ACC112 (cell line): Measurements from ENCODE around the gene ATG7.

ENCODE experiments used
- H2AFZ ChIP-seq: fragments of 200-600 bp; sonication (generic); one replicate; pipeline ENCODE4 v1.6.0; 2017; ENCODE audit warnings: antibody characterized with exemption, low read length; ENCODE audit not compliant: unreplicated experiment
- H3K27ac ChIP-seq: fragments of 200-600 bp; sonication (generic); 2 replicates; pipeline ENCODE4 v1.5.1; 2014; ENCODE audit warnings: low read depth, mild to moderate bottlenecking, antibody characterized with exemption, low read length, moderate library complexity
- H3K27me3 ChIP-seq: fragments of 200-600 bp; sonication (generic); 2 replicates; pipeline ENCODE4 v1.6.1; 2014; ENCODE audit warnings: mild to moderate bottlenecking, antibody characterized with exemption, low read length, moderate library complexity, mixed read lengths; ENCODE audit not compliant: insufficient read depth
- H3K36me3 ChIP-seq: fragments of 200-600 bp; sonication (generic); 2 replicates; pipeline ENCODE4 v1.6.1; 2016; ENCODE audit warnings: mild to moderate bottlenecking, antibody characterized with exemption, low read length, moderate library complexity, mixed read lengths; ENCODE audit not compliant: insufficient read depth
- H3K4me1 ChIP-seq: fragments of 200-600 bp; sonication (generic); one replicate; pipeline ENCODE4 v1.6.1; 2016; ENCODE audit warnings: low read length, mixed read lengths; ENCODE audit not compliant: insufficient read depth, unreplicated experiment, control insufficient read depth
- H3K4me3 ChIP-seq: fragments of 200-600 bp; sonication (generic); 2 replicates; pipeline ENCODE4 v1.5.1; 2014; ENCODE audit warnings: mild to moderate bottlenecking, low read depth, low read length
- H3K79me2 ChIP-seq: fragments of 200-600 bp; sonication (generic); one replicate; pipeline ENCODE4 v1.6.0; 2016; ENCODE audit warnings: low read length; ENCODE audit not compliant: control insufficient read depth, unreplicated experiment, insufficient read depth

Gene ATG7, protein sequence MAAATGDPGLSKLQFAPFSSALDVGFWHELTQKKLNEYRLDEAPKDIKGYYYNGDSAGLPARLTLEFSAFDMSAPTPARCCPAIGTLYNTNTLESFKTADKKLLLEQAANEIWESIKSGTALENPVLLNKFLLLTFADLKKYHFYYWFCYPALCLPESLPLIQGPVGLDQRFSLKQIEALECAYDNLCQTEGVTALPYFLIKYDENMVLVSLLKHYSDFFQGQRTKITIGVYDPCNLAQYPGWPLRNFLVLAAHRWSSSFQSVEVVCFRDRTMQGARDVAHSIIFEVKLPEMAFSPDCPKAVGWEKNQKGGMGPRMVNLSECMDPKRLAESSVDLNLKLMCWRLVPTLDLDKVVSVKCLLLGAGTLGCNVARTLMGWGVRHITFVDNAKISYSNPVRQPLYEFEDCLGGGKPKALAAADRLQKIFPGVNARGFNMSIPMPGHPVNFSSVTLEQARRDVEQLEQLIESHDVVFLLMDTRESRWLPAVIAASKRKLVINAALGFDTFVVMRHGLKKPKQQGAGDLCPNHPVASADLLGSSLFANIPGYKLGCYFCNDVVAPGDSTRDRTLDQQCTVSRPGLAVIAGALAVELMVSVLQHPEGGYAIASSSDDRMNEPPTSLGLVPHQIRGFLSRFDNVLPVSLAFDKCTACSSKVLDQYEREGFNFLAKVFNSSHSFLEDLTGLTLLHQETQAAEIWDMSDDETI

DNA sequence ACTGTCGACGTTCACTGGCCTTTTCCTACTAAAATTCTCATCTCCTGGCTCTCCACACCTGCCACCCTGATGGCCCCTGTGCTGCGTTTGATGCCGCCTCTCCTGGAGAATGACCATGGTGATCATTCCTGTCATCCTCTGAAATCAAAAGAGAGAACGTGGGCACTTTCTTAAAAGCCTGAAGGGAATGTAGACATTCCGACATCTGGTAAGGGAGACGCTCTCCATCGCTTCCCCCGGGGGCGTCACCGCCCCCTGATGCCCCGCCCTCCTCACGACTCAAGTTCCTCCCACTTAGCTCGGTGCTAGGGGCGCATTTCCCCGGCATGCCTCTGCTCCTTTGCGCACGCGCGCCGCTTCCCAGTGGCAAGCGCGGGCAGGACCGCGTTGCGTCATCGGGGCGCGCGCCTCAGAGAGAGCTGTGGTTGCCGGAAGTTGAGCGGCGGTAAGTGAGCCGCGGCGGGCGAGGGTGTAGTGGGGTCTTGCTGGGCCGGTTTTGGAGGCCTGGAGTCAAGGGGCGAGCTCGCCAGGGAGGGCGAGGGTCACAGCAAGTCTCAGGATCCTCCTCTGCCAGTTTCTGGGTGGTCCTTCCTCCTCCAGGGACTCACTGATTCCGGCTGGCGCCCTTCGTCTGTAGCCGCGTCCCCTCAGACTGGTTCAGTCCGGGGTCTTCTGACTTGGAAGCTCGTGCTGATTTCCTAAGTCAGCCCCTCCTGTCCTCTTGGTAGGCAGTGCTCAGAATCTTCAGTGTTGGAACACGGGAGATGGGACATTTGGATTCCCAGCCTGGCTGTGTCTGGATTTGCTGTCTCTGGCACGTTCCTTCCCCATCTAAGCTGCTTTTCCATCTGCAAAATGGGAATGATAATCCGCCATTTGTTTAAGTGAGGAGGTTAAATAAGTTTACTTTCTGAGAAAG lies at the start of gene ATG7:
Gene ATG7 (plus strand): TSS at position 412 of the 919 bp plus-strand sequence. CDS start 26,299 bp downstream, outside the sequence.
- Histone ChIP-seq H3K36me3 (peaks cover 5% of the 10 kb centered on the region; the same call in 1 of the 2 replicates), H3K79me2 (peaks cover 49% of the 10 kb centered on the region)

GRCh38 chr3:11224010-11224409 lies 48.2 kb upstream of the ATG7 start:
- no peaks in the 10 kb centered on the region for H3K36me3 ChIP-seq
- H3K79me2 ChIP-seq: peaks cover 41% of the 10 kb centered on the region
- no peak overlapping the region for H3K27ac ChIP-seq
- H3K27me3 ChIP-seq: no peaks in the 10 kb centered on the region
- no peak overlapping the region for H2AFZ ChIP-seq
- H3K4me1 ChIP-seq: peaks cover 17% of the 10 kb centered on the region
- H3K4me3 ChIP-seq: no peak overlapping the region

More for the DNA sequence above, at the start of gene ATG7:
- Histone ChIP-seq H3K27me3 (no peaks in the 10 kb centered on the region), H3K4me1 (peaks cover 20% of the 10 kb centered on the region), H3K4me3 (peak within 1 kb of the TSS; percentile 95), H3K27ac (peak within 1 kb of the TSS; percentile 60; the same call in 1 of the 2 replicates), H2AFZ (peak within 1 kb of the TSS; percentile 83)

GRCh38 chr3:11224870-11225229 lies 47.3 kb upstream of the ATG7 start:
- Histone ChIP-seq H3K27me3 (no peaks in the 10 kb centered on the region), H3K36me3 (no peaks in the 10 kb centered on the region), H3K4me1 (peaks cover 19% of the 10 kb centered on the region), H3K79me2 (peaks cover 46% of the 10 kb centered on the region), H3K27ac (peak overlapping the region; percentile 83), H3K4me3 (peak overlapping the region; percentile 51), H2AFZ (peak overlapping the region; percentile 11)

GRCh38 chr3:11226042-11226370 lies 46.2 kb upstream of the ATG7 start:
- Histone ChIP-seq H3K27me3 (no peaks in the 10 kb centered on the region), H3K36me3 (no peaks in the 10 kb centered on the region), H3K27ac (peak overlapping the region; percentile 83), H3K79me2 (peaks cover 37% of the 10 kb centered on the region), H3K4me3 (peak overlapping the region; percentile 42), H2AFZ (no peak overlapping the region), H3K4me1 (peaks cover 26% of the 10 kb centered on the region)

GRCh38 chr3:11228041-11228440 lies 44.2 kb upstream of the ATG7 start:
- no peak overlapping the region for H3K4me3 ChIP-seq
- H3K27me3 ChIP-seq: no peaks in the 10 kb centered on the region
- no peak overlapping the region for H3K27ac ChIP-seq
- H2AFZ ChIP-seq: no peak overlapping the region
- H3K79me2 ChIP-seq: peaks cover 33% of the 10 kb centered on the region
- no peaks in the 10 kb centered on the region for H3K36me3 ChIP-seq
- peaks cover 26% of the 10 kb centered on the region for H3K4me1 ChIP-seq

GRCh38 chr3:11230125-11230524 lies 42.1 kb upstream of the ATG7 start:
- H3K4me3 ChIP-seq: no peak overlapping the region
- no peaks in the 10 kb centered on the region for H3K36me3 ChIP-seq
- peaks cover 29% of the 10 kb centered on the region for H3K79me2 ChIP-seq
- H3K27ac ChIP-seq: no peak overlapping the region
- H3K27me3 ChIP-seq: no peaks in the 10 kb centered on the region
- H3K4me1 ChIP-seq: peaks cover 20% of the 10 kb centered on the region
- H2AFZ ChIP-seq: no peak overlapping the region

DNA sequence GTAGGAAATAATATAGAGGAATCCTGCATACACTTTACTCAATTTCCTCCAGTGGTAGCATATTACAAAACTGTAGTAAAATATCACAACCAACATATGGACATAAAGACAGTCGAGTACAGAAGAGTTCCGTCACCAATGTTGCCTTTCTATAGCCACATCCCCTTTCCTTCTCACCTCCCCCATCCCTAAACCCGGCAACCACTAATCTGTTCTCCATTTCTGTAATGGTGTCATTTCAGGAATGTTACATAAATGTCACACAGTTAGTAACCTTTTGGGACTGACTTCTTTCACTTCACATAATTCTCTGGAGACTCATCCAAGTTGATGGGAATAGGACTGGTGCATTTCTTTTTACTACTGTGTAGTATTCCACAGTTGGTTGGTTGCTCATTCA lies 41.4 kb upstream of the ATG7 start:
- Histone ChIP-seq H3K27ac (no peak overlapping the region), H3K4me3 (no peak overlapping the region), H3K27me3 (no peaks in the 10 kb centered on the region), H2AFZ (no peak overlapping the region), H3K36me3 (no peaks in the 10 kb centered on the region), H3K4me1 (peaks cover 19% of the 10 kb centered on the region), H3K79me2 (peaks cover 33% of the 10 kb centered on the region)

DNA sequence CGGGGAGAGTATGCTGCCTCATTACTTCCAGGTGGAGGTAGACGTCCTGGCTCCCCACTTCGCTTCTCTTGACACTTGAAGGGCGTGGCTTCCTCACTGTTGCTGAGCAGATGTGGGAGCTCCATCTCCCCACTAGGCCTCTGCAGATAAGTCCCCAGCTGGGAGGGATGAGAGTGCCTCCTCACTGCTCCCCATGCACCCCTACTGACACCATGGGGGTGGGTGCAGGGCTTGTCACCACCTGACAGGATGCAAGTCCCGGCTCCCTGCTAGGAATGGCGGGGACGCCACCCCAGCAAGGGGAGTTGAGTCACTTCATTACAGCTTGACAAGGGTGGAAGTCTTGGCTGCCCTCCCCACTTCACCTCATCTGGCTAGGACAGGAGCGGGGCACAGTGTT lies 36.8 kb upstream of the ATG7 start:
- Histone ChIP-seq H3K4me3 (no peak overlapping the region), H3K36me3 (peaks cover 10% of the 10 kb centered on the region), H3K27me3 (no peaks in the 10 kb centered on the region), H3K27ac (no peak overlapping the region), H3K4me1 (peaks cover 35% of the 10 kb centered on the region), H2AFZ (no peak overlapping the region), H3K79me2 (peaks cover 35% of the 10 kb centered on the region)

- Histone ChIP-seq H3K4me3 (no peak overlapping the region), H2AFZ (no peak overlapping the region), H3K4me1 (peaks cover 33% of the 10 kb centered on the region), H3K79me2 (peaks cover 39% of the 10 kb centered on the region), H3K27me3 (no peaks in the 10 kb centered on the region), H3K27ac (peak overlapping the region; percentile 98), H3K36me3 (peaks cover 14% of the 10 kb centered on the region)
Observed at GRCh38 chr3:11236588-11237461, 35.4 kb upstream of the ATG7 start.
